ENCODE measurements around the gene SSRP1.

Gene SSRP1

GRCh38 chr11:57349491-57350274, 14.0 kb upstream of the SSRP1 start:
- DNase-seq (ENCODE audit: low read depth, low spot score) = no peak
- H3K9ac ChIP-seq (ENCODE audit: insufficient read length, low read depth) = peak overlapping the region; percentile 74
- peaks cover 10% of the 10 kb centered on the region for H3K27me3 ChIP-seq (ENCODE audit: insufficient read depth, insufficient read length)
- TF ChIP-seq YY1 (IDR thresholded peaks at IDR 0.05; ENCODE audit: insufficient read depth, insufficient read length) = no peak
- TF ChIP-seq ZNF274 (IDR thresholded peaks at IDR 0.05; ENCODE audit: low read depth, low read length) = no peak
- TF ChIP-seq SUZ12 (IDR thresholded peaks at IDR 0.05; ENCODE audit: extremely low read depth, insufficient read depth, insufficient read length) = no peak
- peaks cover 13% of the 10 kb centered on the region for H3K9me3 ChIP-seq (ENCODE audit: insufficient read depth, low read length)
- no peaks in the 10 kb centered on the region for H3K36me3 ChIP-seq (ENCODE audit: insufficient read depth, insufficient read length, low read length)
- H3K4me1 ChIP-seq (ENCODE audit: insufficient read depth, insufficient read length) = peaks cover 14% of the 10 kb centered on the region
- peak overlapping the region; percentile 33 for H3K4me3 ChIP-seq (ENCODE audit: insufficient read length, low read depth)

- H3K4me1 ChIP-seq (ENCODE audit: insufficient read depth, insufficient read length) = peaks cover 18% of the 10 kb centered on the region
- no peak overlapping the region for H3K4me3 ChIP-seq (ENCODE audit: insufficient read length, low read depth)
- H3K9me3 ChIP-seq (ENCODE audit: insufficient read depth, low read length) = peaks cover 13% of the 10 kb centered on the region
- H3K9ac ChIP-seq (ENCODE audit: insufficient read length, low read depth) = no peak overlapping the region
- TF ChIP-seq SUZ12 (IDR thresholded peaks at IDR 0.05; ENCODE audit: extremely low read depth, insufficient read depth, insufficient read length) = no peak
- no peak for TF ChIP-seq YY1 (IDR thresholded peaks at IDR 0.05; ENCODE audit: insufficient read depth, insufficient read length)
- no peak for TF ChIP-seq ZNF274 (IDR thresholded peaks at IDR 0.05; ENCODE audit: low read depth, low read length)
- no peaks in the 10 kb centered on the region for H3K36me3 ChIP-seq (ENCODE audit: insufficient read depth, insufficient read length, low read length)
- peaks cover 10% of the 10 kb centered on the region for H3K27me3 ChIP-seq (ENCODE audit: insufficient read depth, insufficient read length)
- no peak for DNase-seq (ENCODE audit: low read depth, low spot score)
These were observed 13.1 kb upstream of the SSRP1 start for GRCh38 chr11:57348636-57349313.

- peaks cover 13% of the 10 kb centered on the region for H3K9me3 ChIP-seq (ENCODE audit: insufficient read depth, low read length)
- H3K27me3 ChIP-seq (ENCODE audit: insufficient read depth, insufficient read length) = peaks cover 10% of the 10 kb centered on the region
- TF ChIP-seq ZNF274 (IDR thresholded peaks at IDR 0.05; ENCODE audit: low read depth, low read length) = no peak
- TF ChIP-seq YY1 (IDR thresholded peaks at IDR 0.05; ENCODE audit: insufficient read depth, insufficient read length) = no peak
- peaks cover 23% of the 10 kb centered on the region for H3K4me1 ChIP-seq (ENCODE audit: insufficient read depth, insufficient read length)
- no peak overlapping the region for H3K4me3 ChIP-seq (ENCODE audit: insufficient read length, low read depth)
- H3K36me3 ChIP-seq (ENCODE audit: insufficient read depth, insufficient read length, low read length) = no peaks in the 10 kb centered on the region
- peak overlapping the region; percentile 8 for H3K9ac ChIP-seq (ENCODE audit: insufficient read length, low read depth)
- DNase-seq (ENCODE audit: low read depth, low spot score) = no peak
These were observed 12.4 kb upstream of the SSRP1 start for GRCh38 chr11:57348052-57348451.

GRCh38 chr11:57347336-57347735, 11.6 kb upstream of the SSRP1 start:
- Histone ChIP-seq H3K9ac (ENCODE audit: insufficient read length, low read depth) (no peak overlapping the region), H3K4me1 (ENCODE audit: insufficient read depth, insufficient read length) (peaks cover 20% of the 10 kb centered on the region), H3K4me3 (ENCODE audit: insufficient read length, low read depth) (no peak overlapping the region), H3K36me3 (ENCODE audit: insufficient read depth, insufficient read length, low read length) (no peaks in the 10 kb centered on the region), H3K9me3 (ENCODE audit: insufficient read depth, low read length) (peaks cover 13% of the 10 kb centered on the region), H3K27me3 (ENCODE audit: insufficient read depth, insufficient read length) (peaks cover 10% of the 10 kb centered on the region)
- DNase-seq (ENCODE audit: low read depth, low spot score) = no peak
- no peak for TF ChIP-seq ZNF274 (IDR thresholded peaks at IDR 0.05; ENCODE audit: low read depth, low read length)
- TF ChIP-seq SUZ12 (IDR thresholded peaks at IDR 0.05; ENCODE audit: extremely low read depth, insufficient read depth, insufficient read length) = no peak
- no peak for TF ChIP-seq YY1 (IDR thresholded peaks at IDR 0.05; ENCODE audit: insufficient read depth, insufficient read length)

- Histone ChIP-seq H3K36me3 (ENCODE audit: insufficient read depth, insufficient read length, low read length) (no peaks in the 10 kb centered on the region), H3K9me3 (ENCODE audit: insufficient read depth, low read length) (no peaks in the 10 kb centered on the region), H3K9ac (ENCODE audit: insufficient read length, low read depth) (no peak overlapping the region), H3K4me3 (ENCODE audit: insufficient read length, low read depth) (no peak overlapping the region), H3K27me3 (ENCODE audit: insufficient read depth, insufficient read length) (peaks cover 10% of the 10 kb centered on the region), H3K4me1 (ENCODE audit: insufficient read depth, insufficient read length) (peaks cover 20% of the 10 kb centered on the region)
- TF ChIP-seq YY1 (IDR thresholded peaks at IDR 0.05; ENCODE audit: insufficient read depth, insufficient read length) = no peak
- TF ChIP-seq SUZ12 (IDR thresholded peaks at IDR 0.05; ENCODE audit: extremely low read depth, insufficient read depth, insufficient read length) = no peak
- TF ChIP-seq ZNF274 (IDR thresholded peaks at IDR 0.05; ENCODE audit: low read depth, low read length) = no peak
- DNase-seq (ENCODE audit: low read depth, low spot score) = peak; percentile 79
These were observed 10.0 kb upstream of the SSRP1 start for GRCh38 chr11:57345555-57346211.

- peaks cover 27% of the 10 kb centered on the region for H3K4me1 ChIP-seq (ENCODE audit: insufficient read depth, insufficient read length)
- H3K36me3 ChIP-seq (ENCODE audit: insufficient read depth, insufficient read length, low read length) = no peaks in the 10 kb centered on the region
- H3K9ac ChIP-seq (ENCODE audit: insufficient read length, low read depth) = no peak overlapping the region
- no peak for DNase-seq (ENCODE audit: low read depth, low spot score)
- peaks cover 10% of the 10 kb centered on the region for H3K27me3 ChIP-seq (ENCODE audit: insufficient read depth, insufficient read length)
- no peaks in the 10 kb centered on the region for H3K9me3 ChIP-seq (ENCODE audit: insufficient read depth, low read length)
- TF ChIP-seq ZNF274 (IDR thresholded peaks at IDR 0.05; ENCODE audit: low read depth, low read length) (no peak), YY1 (IDR thresholded peaks at IDR 0.05; ENCODE audit: insufficient read depth, insufficient read length) (no peak), SUZ12 (IDR thresholded peaks at IDR 0.05; ENCODE audit: extremely low read depth, insufficient read depth, insufficient read length) (no peak)
- H3K4me3 ChIP-seq (ENCODE audit: insufficient read length, low read depth) = no peak overlapping the region
These were observed 9.1 kb upstream of the SSRP1 start for GRCh38 chr11:57344826-57345225.

GRCh38 chr11:57343825-57344224, 8.1 kb upstream of the SSRP1 start:
- Histone ChIP-seq H3K9ac (ENCODE audit: insufficient read length, low read depth) (peak overlapping the region; percentile 50), H3K9me3 (ENCODE audit: insufficient read depth, low read length) (no peaks in the 10 kb centered on the region), H3K27me3 (ENCODE audit: insufficient read depth, insufficient read length) (peaks cover 10% of the 10 kb centered on the region), H3K36me3 (ENCODE audit: insufficient read depth, insufficient read length, low read length) (no peaks in the 10 kb centered on the region), H3K4me3 (ENCODE audit: insufficient read length, low read depth) (no peak overlapping the region), H3K4me1 (ENCODE audit: insufficient read depth, insufficient read length) (peaks cover 33% of the 10 kb centered on the region)
- TF ChIP-seq SUZ12 (IDR thresholded peaks at IDR 0.05; ENCODE audit: extremely low read depth, insufficient read depth, insufficient read length) (no peak), ZNF274 (IDR thresholded peaks at IDR 0.05; ENCODE audit: low read depth, low read length) (no peak), YY1 (IDR thresholded peaks at IDR 0.05; ENCODE audit: insufficient read depth, insufficient read length) (no peak)
- DNase-seq (ENCODE audit: low read depth, low spot score) = no peak
